PC-3 (cell line): ENCODE results near the gene KYAT1. TPM values are rescaled to one million over a fixed set of nuclear protein-coding genes. Genes with fewer than 3 reads are reported as not detected.

Source experiments
- ATAC-seq: fragments of 200-7000 bp; cut with Tn5 transposase; 2 replicates; pipeline ENCODE4 v1.9.1; 2020; ENCODE audit warnings: mild to moderate bottlenecking, moderate library complexity
- BruUV-seq: library from RNA; stranded (reverse); fragments of 400-500 nt; replicated peaks from 2 replicates; lab custom pipeline; 2021; lab: Mats Ljungman, UMichigan
- CTCF ChIA-PET: fragments of 300-600 bp; sonication (Branson Sonifier 250); formaldehyde crosslinking; loops from one replicate; lab custom pipeline; 2022; ENCODE audit warnings: antibody characterized with exemption; lab: Charles Lee
- POLR2A ChIA-PET: fragments of 300-600 bp; sonication (Branson Sonifier 250); formaldehyde crosslinking; loops from one replicate; lab custom pipeline; 2022; ENCODE audit warnings: antibody characterized with exemption; ENCODE audit not compliant: unreplicated experiment; lab: Charles Lee
- DNase-seq: peaks from one replicate; pipeline ENCODE4 v3.0.0-alpha.2; 2015
- H2AFZ ChIP-seq: fragments of 300-600 bp; sonication (generic); 2 replicates; pipeline ENCODE4 v1.6.0; 2016; ENCODE audit warnings: antibody characterized with exemption, low read length
- H3F3A ChIP-seq: fragments of 300-600 bp; sonication (generic); one replicate; pipeline ENCODE4 v1.6.0; 2017; ENCODE audit warnings: antibody characterized with exemption, low read length, control low read depth, mild to moderate bottlenecking; ENCODE audit not compliant: unreplicated experiment
- H3K27ac ChIP-seq: fragments of 300-600 bp; sonication (generic); 2 replicates; pipeline ENCODE4 v1.5.1; 2016; ENCODE audit warnings: mild to moderate bottlenecking, low read length
- H3K27me3 ChIP-seq: fragments of 300-600 bp; sonication (generic); 2 replicates; pipeline ENCODE4 v1.6.1; 2016; ENCODE audit warnings: low read length, mixed read lengths
- H3K36me3 ChIP-seq: fragments of 300-600 bp; sonication (generic); 2 replicates; pipeline ENCODE4 v1.6.1; 2016; ENCODE audit warnings: low read depth, mixed run types, low read length, mixed read lengths
- H3K4me1 ChIP-seq: fragments of 300-600 bp; sonication (generic); 2 replicates; pipeline ENCODE4 v1.5.1; 2016; ENCODE audit warnings: low read length; ENCODE audit not compliant: insufficient read depth
- H3K4me2 ChIP-seq: fragments of 300-600 bp; sonication (generic); 2 replicates; pipeline ENCODE4 v1.6.0; 2016; ENCODE audit warnings: low read length
- H3K4me3 ChIP-seq: fragments of 300-600 bp; sonication (generic); 2 replicates; pipeline ENCODE4 v1.5.1; 2016; ENCODE audit warnings: mild to moderate bottlenecking, low read length, mixed read lengths
- H3K79me2 ChIP-seq: fragments of 300-600 bp; sonication (generic); 2 replicates; pipeline ENCODE4 v1.6.1; 2017; ENCODE audit warnings: low read length, mixed read lengths
- H3K9ac ChIP-seq: fragments of 300-600 bp; sonication (generic); 2 replicates; pipeline ENCODE4 v1.6.0; 2016; ENCODE audit warnings: mild to moderate bottlenecking, low read length
- H3K9me2 ChIP-seq: fragments of 300-600 bp; sonication (generic); replicated peaks from 2 replicates; pipeline ENCODE4 v1.6.1; 2016; ENCODE audit warnings: mixed run types, low read length, mixed read lengths
- H3K9me3 ChIP-seq: fragments of 300-600 bp; sonication (generic); 2 replicates; pipeline ENCODE4 v1.6.1; 2016; ENCODE audit warnings: low read length, mixed read lengths
- H4K20me1 ChIP-seq: fragments of 300-600 bp; sonication (generic); 2 replicates; pipeline ENCODE4 v1.6.1; 2016; ENCODE audit warnings: low read length, mixed read lengths
- EZH2 ChIP-seq: fragments of 300-600 bp; sonication (generic); IDR thresholded peaks from one replicate; pipeline ENCODE4 v1.6.1; 2017; ENCODE audit warnings: antibody characterized with exemption, mild to moderate bottlenecking, low read length; ENCODE audit not compliant: unreplicated experiment
- EZH2phosphoT487 ChIP-seq: fragments of 300-600 bp; sonication (generic); IDR thresholded peaks from 2 replicates; pipeline ENCODE4 v1.6.1; 2018; ENCODE audit warnings: mild to moderate bottlenecking, antibody characterized with exemption, low read length, borderline replicate concordance
- intact Hi-C: fragments of 100-400 bp; cut with micrococcal nuclease; formaldehyde crosslinking; loops from 2 replicates; pipeline ENCODE4 v1.9.0; 2023
- total RNA-seq: library from RNA; depleted of rRNA; stranded (reverse); fragments of >200 nt; gene quantifications from 2 replicates; pipeline ENCODE4 v1.2.3, GENCODE V29; 2014
- TF ChIP-seq, protein P1 (sequence below): fragments of 300-600 bp; sonication (generic); conservative IDR thresholded peaks from 2 replicates; pipeline ENCODE4 v1.5.1; 2017; ENCODE audit warnings: antibody characterized with exemption, low read depth, mild to moderate bottlenecking, low read length

The KYAT1 gene
- total RNA-seq, 1 experiment from 2014 or later: 7.4 TPM

DNA sequence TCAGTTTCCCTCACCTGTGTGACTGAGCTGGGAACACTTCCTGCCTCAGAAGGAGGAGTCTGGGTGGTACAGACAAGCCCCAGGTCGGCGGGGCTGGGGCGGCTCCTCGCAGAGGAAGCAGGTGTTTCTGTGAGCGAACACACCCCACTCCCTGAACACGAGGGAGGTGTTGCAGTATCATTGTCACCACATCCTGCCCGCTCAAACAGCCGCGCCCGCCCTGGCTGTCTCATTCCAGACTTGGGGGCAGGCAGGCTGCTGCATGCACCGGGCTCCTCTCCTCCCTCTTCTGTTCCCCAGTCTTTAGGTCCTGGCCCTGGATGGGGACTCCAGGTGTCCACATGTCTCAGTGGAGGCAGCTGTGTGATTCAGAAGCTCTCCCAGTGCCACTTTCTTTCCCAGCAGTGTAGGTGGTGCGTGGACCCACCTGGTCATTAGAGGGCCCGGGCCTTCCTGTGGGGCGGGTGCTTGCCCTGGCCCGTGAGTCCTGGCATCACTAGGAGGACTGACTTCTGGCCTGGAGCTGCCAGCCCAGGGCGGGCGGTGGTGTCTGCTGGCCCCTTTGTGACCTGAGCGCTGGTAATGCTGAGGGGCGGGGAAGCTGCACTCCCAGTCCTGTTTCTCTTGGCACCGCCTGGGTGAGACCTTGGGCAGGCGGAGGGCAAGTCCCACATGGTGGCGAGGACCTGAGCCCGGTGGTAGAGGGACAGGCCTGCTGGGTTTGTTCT lies 20.8 kb upstream of the KYAT1 start:
- DNase-seq (peak; percentile 64), ATAC-seq (peak; percentile 67)
- no peak overlapping the region for H3K4me3 ChIP-seq
- H3K36me3 ChIP-seq: peaks cover 13% of the 10 kb centered on the region
- no peak overlapping the region for H2AFZ ChIP-seq
- peak overlapping the region; percentile 69 for H3K27ac ChIP-seq
- no peaks in the 10 kb centered on the region for H3K27me3 ChIP-seq
- peak overlapping the region; percentile 14 for H3K4me2 ChIP-seq
- no peaks in the 10 kb centered on the region for H3K9me2 ChIP-seq
- TF ChIP-seq EZH2 (no peak), EZH2phosphoT487 (no peak)
- TF ChIP-seq, protein P1, sequence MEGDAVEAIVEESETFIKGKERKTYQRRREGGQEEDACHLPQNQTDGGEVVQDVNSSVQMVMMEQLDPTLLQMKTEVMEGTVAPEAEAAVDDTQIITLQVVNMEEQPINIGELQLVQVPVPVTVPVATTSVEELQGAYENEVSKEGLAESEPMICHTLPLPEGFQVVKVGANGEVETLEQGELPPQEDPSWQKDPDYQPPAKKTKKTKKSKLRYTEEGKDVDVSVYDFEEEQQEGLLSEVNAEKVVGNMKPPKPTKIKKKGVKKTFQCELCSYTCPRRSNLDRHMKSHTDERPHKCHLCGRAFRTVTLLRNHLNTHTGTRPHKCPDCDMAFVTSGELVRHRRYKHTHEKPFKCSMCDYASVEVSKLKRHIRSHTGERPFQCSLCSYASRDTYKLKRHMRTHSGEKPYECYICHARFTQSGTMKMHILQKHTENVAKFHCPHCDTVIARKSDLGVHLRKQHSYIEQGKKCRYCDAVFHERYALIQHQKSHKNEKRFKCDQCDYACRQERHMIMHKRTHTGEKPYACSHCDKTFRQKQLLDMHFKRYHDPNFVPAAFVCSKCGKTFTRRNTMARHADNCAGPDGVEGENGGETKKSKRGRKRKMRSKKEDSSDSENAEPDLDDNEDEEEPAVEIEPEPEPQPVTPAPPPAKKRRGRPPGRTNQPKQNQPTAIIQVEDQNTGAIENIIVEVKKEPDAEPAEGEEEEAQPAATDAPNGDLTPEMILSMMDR: no peak
- H3K9me3 ChIP-seq: no peaks in the 10 kb centered on the region
- no peaks in the 10 kb centered on the region for H3F3A ChIP-seq
- POLR2A ChIA-PET: no interaction called here
- H3K9ac ChIP-seq: 0 out of 2 replicates have a peak overlapping the region, but pooled peaks have one; percentile 17
- peaks cover 25% of the 10 kb centered on the region; the same call in 1 of the 2 replicates for H3K79me2 ChIP-seq
- H3K4me1 ChIP-seq: peaks cover 34% of the 10 kb centered on the region
- TSS peak; percentile 73 for BruUV-seq
- CTCF ChIA-PET: no interaction called here
- no peaks in the 10 kb centered on the region for H4K20me1 ChIP-seq
- intact Hi-C loops: no loop called here

DNA sequence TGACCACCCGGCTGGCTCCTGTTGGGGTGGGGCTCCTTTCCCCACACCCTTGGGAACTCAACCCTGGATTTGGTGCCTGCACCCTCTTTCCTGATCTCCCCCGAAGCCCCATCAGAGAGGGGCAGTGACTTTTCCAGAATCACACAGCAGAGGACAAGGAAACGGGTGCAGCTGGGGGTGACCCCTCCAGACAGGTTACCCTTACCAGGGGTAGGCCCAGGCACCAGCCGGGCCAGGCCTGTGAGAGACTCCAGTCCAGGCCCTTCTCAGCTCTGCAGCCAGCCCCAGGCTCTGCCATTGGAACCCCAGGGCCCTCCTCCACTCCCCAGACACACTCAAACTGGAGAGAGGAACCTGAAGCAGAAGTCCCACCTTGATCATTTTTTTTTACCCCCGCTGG lies 20.1 kb upstream of the KYAT1 start:
- Histone ChIP-seq H3K9me2 (no peaks in the 10 kb centered on the region), H3F3A (no peaks in the 10 kb centered on the region), H3K4me2 (0 out of 2 replicates have a peak overlapping the region, but pooled peaks have one; percentile 12), H3K9me3 (no peaks in the 10 kb centered on the region), H3K9ac (no peak overlapping the region), H4K20me1 (no peaks in the 10 kb centered on the region), H3K4me1 (peaks cover 34% of the 10 kb centered on the region), H3K27ac (peak overlapping the region; percentile 69), H2AFZ (no peak overlapping the region), H3K36me3 (peaks cover 7% of the 10 kb centered on the region), H3K79me2 (peaks cover 23% of the 10 kb centered on the region; the same call in 1 of the 2 replicates), H3K4me3 (no peak overlapping the region), H3K27me3 (no peaks in the 10 kb centered on the region)
- CTCF ChIA-PET: no interaction called here
- DNase-seq: no peak
- no TSS peak for BruUV-seq
- TF ChIP-seq, protein P1: no peak
- TF ChIP-seq EZH2phosphoT487 (no peak), EZH2 (no peak)
- POLR2A ChIA-PET: interaction anchor here (0.7 kb wide), 1 partner anchor 11 kb away, joined by 4 read pairs; no protein-coding TSS in a partner anchor
- intact Hi-C loops: no loop called here
- ATAC-seq: no peak

DNA sequence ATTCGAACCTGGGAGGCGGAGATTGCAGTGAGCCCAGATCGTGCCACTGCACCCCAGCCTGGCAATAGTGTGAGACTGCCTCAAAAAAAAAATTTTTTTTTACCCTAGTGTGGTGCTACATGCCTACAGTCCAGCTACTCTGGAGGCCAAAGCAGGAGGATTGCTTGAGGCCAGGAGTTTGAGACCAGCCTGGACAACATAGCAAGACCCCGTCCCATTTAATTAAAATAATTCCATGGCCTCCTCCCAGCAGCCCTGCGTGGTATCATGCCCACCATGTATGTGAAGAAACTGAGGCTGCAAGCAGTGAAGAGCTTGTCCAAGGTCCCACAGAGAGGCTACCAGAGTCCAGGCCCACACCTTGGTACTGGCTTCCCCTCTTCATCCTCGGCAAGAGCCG lies 19.6 kb upstream of the KYAT1 start:
- H3F3A ChIP-seq: no peaks in the 10 kb centered on the region
- H3K9ac ChIP-seq: no peak overlapping the region
- peaks cover 7% of the 10 kb centered on the region for H3K36me3 ChIP-seq
- CTCF ChIA-PET: no interaction called here
- H3K4me3 ChIP-seq: no peak overlapping the region
- POLR2A ChIA-PET: interaction anchor here (0.7 kb wide), 1 partner anchor 11 kb away, joined by 4 read pairs; no protein-coding TSS in a partner anchor
- H3K79me2 ChIP-seq: peaks cover 19% of the 10 kb centered on the region; the same call in 1 of the 2 replicates
- H2AFZ ChIP-seq: no peak overlapping the region
- ATAC-seq: no peak
- no peaks in the 10 kb centered on the region for H4K20me1 ChIP-seq
- intact Hi-C loops: no loop called here
- no TSS peak for BruUV-seq
- no peaks in the 10 kb centered on the region for H3K9me3 ChIP-seq
- no peaks in the 10 kb centered on the region for H3K27me3 ChIP-seq
- DNase-seq: no peak
- no peaks in the 10 kb centered on the region for H3K9me2 ChIP-seq
- peaks cover 34% of the 10 kb centered on the region for H3K4me1 ChIP-seq
- H3K4me2 ChIP-seq: no peak overlapping the region
- no peak for TF ChIP-seq EZH2phosphoT487
- TF ChIP-seq, protein P1: no peak
- no peak for TF ChIP-seq EZH2
- H3K27ac ChIP-seq: no peak overlapping the region; the same call in 1 of the 2 replicates
